Right renal pelvis (tissue), 4 donors: ENCODE results near the gene YLPM1. TPM values are rescaled to one million over a fixed set of nuclear protein-coding genes. Genes with fewer than 3 reads are reported as not detected.

Experiments
- DNase-seq, 4 donors: peaks; one replicate each; pipeline ENCODE4 v3.0.0-alpha.2; 2013; ENCODE audit warnings: low read depth in 4 of 4, low spot score in 3 of 4, missing footprints in 1 of 4
- polyA plus RNA-seq, 4 donors: library from polyadenylated mRNA; unstranded; fragments of 120-200 nt; gene quantifications; one replicate each; pipeline ENCODE4 v1.2.1, GENCODE V29; 2013; ENCODE audit not compliant: insufficient read length in 4 of 4

The YLPM1 gene
- polyA plus RNA-seq, 4 donors: 80.8 to 110 (median 87.8) TPM

DNA sequence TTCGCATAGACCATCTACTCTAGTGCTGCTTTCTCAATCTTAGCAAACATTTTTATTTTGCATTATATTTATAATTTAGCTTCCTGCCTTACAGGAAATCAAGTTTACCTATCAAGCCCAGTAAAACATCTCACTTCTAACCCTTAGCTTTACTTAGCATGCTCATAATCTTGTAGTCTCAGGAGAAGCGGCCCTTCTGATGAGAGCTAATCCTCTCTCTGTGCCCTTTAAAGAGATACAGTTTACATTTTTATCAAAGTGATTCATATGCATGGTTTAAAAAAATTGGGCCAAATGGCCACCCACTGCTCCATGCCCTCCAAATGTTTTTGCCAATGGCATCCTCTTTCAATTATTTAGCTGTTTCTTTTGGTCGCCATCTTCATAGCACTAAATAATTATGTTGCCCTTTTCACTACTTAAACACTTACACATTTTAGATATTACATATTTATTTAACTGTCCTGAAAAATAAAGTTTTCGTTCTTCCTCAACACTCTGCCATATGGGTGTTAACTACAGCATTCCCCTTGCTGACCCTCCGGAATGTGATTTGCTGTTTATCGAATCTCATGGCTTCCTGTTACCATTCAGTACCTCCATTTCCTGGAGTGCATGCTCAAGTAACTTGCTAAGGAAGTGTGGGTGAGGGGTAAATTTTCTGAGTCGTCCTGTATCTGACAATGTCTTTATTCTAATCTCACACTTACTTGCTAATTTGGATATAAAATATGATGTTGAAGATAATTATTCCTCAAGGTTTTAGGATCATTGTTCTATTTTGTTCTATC lies 29.3 kb downstream of the YLPM1 start:
- DNase-seq: no peak

DNA sequence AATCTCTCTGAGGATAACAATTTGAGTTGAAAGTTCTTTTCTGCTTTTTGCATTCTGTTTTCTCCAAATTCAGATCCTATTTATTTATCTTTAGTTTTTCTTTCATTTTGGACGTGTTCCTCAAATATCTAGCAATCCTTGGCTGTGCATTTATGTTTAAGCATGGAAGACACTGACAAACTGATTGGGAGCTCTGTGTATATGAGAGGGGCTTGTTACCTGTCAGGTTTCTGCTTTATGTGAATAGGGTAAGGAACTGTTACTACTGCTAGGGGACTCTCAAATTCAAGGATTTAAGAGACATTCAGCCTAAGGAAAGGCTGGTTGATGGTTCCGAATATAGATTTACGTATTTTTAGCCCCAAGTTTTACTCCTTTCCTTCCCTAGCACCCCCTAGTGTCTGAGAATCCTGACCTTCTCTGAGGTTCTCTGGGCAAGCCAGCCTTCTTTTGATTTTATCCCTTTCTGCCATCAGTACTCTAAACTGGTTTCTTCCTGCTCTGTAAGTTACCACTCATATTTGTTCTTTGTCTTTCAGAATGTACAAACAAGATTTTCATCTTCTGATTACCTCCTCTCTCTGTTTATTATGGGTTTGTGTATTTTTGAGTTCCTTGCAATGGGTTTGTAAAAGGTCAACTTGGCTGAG lies 30.5 kb downstream of the YLPM1 start:
- DNase-seq: no peak

DNA sequence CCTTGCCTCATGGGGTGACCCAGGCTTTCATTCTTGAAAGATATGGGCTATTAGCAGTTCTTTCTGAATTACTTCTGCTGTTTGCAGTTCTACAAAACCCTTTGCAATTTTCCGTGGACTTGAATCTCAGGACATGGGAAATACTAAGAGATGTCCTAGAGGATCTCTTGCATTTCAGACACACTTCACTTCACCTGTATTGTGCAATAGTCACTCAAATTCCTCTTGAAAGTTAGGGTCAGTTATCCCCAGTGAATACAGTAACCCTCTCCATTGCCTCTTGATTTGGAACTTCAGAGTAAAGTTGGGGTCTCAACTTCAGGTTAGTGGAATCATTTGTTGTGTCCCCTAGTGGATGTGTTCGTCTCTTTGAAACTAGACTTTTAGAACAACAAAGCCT lies 31.8 kb downstream of the YLPM1 start:
- DNase-seq: no peak

DNA sequence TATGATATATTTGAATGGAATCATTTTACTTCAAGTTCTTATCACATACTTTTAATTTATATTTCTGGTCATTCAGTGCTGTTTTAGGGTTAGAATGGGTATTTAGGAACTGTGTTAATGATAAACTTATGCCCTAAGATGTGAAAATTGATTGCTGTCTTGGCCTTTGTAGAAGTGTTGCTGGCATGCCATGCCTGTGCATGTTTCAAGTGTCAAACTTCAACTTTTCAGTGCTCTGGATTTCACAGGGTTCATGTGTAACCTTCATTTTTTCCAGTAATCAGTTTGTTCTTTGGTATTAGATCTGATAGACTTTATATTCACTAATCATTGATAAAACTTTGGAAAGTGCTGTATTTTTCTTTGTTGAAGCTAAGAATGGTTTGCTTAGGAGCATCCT lies 36.6 kb downstream of the YLPM1 start:
- DNase-seq: no peak

DNA sequence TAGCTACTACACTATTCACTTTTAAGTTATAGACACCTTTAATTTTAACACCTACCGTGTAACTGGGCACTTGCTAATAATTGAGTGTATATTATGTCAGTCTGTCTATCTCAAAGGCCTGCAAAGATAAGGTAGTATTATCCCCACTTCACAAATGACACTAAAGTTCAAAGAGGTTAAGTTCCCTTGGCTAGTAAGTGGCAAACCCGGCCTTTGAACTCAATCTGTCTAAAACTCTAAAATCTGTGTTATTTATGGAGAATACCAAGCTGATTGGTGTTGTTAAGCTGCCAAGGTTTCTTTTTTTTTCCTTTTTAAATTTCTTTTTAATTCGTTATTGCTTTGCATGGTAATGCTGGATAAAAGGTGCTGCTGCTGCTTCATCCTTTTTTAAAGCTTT lies 37.7 kb downstream of the YLPM1 start:
- no peak for DNase-seq

DNA sequence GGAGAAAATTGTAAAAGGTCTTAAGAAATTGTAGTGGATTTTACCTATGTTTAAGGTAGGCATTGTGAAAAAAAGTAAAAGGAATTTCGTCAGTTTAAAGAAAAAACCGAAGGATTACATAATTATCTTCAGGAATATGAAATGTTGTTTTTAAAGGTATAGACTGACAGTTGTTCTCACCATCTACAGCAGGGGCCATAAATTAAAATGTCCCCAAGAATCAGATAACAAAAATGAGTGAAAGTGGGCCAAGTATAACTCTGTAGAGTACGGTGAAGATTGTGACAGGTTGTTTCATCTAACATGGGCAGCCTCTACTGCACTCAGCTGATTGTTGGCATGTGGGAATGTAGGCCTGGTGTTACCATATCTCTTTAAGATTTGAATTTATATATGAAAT lies 38.3 kb downstream of the YLPM1 start:
- DNase-seq: no peak

DNA sequence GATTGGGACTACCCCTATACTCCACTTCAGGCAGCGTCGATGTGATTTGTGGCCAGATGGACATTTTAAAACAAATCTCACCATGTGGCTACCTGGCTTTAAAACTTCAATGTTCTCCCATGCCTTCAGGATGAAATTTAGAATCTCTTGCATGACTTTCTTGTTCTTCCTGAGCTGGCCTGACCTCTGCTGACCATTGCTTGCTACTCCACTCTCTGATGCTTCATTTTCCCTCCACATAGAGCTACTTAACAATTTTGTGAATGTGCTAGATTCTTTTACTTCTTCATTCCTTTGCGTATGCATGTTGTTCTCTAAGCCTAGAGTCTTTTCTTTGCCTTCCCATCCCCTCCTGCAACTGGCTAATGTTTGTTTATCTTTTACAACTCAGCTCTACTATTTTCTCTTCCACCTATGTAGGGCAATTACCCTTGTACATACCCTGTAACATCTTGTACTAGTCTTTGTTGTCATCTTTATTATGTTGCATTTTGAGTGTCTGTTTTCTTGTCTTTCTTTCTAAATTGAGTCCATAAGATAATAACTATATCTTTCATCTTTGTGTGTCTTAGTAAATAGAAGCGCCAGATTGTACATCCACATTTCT lies 41.2 kb downstream of the YLPM1 start:
- peak in 1 of 4 donors; percentile 4 for DNase-seq

DNA sequence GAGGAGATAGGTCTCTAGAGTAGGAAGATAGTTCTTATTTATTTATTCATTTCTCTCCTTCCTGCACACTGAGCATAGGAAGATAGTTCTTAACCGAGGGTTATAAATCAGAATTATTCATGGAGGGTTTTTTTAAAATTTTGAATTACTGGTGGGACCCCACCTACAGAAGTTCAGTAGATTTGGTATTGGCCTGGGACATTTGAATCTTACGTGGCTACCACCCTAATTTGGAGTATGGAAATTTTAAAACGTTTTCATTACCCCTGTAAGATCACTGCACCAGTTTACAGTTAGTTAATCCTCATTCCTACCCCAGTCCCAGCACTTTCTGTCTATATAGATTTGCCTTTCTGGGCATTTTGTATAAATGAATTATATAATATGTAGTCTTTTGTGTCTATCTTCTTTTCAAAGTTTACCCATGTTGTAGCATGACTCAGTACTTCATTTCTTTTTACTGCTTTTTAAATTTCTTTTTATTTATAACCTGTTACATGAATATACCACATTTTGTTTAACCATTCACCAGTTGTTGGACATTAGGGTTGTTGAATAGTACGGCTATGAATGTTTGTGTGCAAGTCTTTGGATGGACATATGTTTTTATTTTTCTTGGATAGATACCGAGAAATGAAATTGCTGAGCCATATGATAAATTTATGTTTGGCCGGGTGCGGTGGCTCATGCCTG lies 44.9 kb downstream of the YLPM1 start:
- no peak for DNase-seq

DNA sequence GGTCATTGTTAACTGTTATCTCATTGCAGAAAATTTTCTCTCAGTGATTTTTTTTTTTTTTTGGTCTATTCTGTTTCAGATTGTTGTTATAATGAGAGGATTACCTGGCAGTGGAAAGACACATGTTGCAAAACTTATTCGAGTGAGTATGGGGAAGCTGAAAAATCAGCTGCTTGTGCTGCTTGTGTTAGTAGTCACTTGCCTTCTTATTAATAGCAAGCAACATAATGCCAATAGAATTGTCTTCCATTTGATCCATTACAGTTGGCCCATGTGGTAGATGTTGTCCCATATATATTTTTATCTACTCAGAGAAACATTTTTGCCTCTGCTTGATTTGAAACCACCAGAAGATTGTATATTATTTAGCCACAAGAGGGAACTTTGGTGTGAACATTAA lies 53.0 kb downstream of the YLPM1 start:
- DNase-seq: no peak

DNA sequence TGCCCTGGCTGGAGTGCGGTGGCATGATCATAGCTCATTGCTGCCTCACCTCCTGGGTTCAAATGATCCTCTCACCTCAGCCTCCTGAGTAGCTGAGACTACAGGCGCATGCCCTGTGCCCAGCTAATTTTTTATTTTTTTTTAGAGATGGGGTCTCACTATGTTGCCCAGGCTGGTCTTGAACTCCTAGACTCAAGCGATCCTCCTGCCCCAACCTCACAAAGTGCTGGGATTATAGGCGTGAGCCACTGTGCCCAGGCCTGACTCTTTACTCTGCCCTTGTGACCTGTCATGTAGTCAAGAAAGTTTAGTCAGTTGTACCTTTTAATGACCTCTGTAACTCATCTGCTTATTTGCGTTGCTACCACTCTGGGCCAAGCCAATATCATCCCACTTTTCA lies 57.2 kb downstream of the YLPM1 start:
- DNase-seq: no peak

DNA sequence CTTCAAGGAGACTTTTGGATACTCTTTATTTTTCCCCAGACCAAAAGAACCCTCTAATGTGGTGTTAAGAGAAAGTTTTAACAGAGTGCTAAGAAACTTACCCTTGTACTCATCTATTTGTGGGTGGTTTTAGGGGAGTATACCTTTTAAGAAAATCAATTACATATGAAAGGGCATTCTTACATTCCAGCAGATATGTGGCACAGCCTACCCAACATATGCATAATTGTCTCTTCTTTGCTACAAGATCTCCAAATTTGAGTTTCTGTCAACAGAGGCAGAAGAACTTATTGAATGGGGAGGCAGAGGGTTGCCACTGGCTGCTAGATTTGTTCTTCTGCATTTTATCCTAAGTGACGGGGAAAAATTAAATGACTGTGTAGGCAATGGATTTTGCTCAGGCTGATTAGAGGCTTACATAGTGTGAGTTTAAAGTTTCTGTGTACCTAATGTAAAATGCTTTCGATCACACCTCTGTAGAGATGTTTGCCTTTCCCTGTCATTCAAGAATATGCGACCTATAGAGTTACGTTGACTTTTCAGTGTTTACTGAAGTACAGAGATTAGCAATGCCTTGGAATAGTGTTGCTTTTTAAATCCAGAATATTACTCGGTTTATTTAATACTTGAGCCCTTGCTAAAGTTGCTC lies 58.3 kb downstream of the YLPM1 start:
- DNase-seq: no peak

DNA sequence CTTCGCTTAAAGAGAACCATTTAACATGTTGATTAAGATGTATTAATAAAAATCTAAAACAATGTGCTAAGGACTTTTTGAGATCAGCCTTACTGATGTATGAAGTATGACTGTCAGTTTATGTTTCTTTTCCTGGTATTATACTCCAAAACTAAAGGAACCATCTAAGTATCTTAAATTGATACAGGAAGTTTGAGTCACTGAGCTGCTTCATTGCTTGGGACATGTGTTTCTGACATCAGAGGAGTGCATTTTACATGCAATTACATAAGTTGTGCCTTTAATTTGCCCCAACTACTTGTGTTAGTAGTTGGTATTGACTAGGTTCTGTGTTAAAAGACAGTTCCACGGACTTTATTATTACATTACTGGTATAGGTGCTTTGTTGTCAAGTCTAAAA lies 61.9 kb downstream of the YLPM1 start:
- no peak for DNase-seq

DNA sequence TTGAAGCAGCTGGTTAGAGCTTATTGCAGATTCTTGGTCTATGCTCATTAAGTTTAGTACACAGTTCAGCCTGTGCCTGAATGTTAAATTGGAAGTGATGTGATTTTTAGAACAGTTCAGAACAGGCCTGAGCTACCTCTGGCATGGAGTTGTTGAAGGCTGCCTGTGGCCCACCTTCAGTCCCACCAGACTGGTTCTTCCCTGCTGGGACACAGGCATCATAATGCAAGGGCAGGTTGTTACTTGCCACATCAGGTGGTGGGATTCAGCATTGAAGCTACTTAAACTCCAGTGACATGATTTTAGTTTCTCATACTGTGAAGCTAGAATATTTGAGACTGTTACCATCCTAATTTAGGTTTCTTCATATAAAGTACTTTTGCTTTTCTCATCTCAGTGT lies 63.5 kb downstream of the YLPM1 start:
- DNase-seq: no peak

DNA sequence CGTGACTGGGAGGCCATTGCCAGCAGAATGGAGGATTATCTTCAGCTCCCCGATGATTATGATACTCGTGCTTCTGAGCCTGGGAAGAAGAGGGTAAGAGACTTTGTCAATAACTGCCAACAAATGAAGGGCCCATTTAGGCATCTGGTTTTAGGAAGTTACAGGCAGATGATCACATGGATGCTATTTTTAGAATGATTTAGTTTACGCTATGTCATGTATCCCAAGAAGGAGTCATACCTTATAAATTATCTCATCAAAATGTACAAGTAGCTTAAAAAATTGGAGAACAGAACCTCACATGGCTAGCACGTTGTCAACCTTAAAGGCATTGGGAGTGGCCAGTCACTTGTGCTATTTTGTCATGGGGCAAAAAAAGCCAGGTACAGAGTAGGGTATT lies 66.1 kb downstream of the YLPM1 start:
- DNase-seq: no peak

DNA sequence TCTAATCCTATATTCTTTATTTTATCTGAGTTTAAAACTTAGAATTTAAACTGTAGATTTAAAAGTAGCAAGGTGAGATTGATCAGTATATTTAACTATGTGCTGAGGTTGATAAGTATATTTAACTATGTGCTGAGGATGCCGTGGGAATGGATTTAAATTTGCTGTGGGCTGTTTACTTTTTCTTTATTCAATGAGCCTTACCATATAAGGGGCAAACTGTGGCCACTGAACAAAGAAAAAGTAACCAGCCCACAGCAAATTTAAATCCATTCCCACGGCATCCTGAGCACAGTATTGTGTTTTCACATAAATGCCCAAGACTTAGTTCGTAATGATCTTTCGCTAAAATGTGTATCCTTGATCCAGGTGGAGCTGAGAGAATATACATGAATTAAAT lies 69.7 kb downstream of the YLPM1 start:
- DNase-seq: no peak

DNA sequence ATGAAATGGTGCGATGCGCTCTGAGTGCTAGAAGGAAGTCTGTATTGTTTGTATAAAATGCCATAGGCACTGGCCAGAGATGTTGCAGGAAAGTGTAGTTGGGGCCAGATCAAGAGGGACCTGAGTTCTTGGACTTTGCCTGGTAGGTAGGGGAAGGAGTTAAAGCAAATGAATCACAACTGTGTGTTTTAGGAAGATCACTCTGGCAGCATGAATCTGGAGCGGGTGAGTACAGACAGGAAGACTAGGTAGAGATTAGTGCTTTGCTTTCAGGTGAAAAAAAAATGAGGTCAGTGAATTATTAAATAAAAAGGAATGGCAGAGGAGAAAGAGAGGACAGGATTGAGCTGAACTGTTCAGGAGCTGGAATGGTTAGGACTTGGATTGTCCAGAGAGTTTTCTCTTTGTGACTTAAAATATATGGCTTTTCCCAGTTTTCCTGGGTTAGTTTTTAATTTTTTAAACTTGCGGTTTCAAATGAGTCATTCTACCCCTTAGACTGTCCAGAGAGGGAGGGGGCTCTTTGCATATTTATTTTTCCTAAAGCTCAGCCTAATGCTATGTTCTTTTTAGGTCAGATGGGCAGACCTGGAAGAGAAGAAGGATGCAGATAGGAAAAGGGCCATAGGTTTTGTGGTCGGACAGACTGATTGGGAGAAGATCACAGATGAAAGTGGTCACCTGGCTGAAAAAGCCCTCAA lies 71.7 kb downstream of the YLPM1 start:
- no peak for DNase-seq

DNA sequence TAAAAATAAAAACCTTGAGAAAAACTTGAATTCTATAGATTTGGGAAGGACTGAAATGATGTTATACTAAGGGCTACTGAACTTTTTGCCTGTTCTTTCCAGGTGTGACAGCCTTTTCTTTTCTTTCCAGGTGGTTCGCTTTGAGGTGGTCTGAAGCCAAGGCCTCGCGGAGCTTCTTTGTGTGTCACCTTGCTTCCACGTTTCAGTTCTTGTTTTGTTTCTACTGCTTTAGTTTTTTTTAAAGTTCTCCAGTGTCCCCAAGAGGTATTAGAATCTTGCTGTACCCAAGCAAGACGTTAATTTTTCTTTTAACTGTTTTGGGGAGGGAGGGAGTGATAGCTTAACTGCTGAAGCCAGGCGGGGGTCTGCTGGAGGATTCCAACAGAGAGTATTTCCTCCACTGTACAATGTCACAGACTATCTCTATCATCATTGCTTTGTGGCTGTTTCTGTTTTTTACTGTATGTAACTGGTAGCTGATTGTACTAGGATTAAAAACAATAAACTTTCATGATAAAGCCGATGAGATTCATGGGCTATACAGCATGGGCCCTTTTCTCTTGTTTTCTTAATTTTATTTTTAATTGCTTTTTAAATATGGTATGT lies 72.6 kb downstream of the YLPM1 start:
- DNase-seq: no peak

DNA sequence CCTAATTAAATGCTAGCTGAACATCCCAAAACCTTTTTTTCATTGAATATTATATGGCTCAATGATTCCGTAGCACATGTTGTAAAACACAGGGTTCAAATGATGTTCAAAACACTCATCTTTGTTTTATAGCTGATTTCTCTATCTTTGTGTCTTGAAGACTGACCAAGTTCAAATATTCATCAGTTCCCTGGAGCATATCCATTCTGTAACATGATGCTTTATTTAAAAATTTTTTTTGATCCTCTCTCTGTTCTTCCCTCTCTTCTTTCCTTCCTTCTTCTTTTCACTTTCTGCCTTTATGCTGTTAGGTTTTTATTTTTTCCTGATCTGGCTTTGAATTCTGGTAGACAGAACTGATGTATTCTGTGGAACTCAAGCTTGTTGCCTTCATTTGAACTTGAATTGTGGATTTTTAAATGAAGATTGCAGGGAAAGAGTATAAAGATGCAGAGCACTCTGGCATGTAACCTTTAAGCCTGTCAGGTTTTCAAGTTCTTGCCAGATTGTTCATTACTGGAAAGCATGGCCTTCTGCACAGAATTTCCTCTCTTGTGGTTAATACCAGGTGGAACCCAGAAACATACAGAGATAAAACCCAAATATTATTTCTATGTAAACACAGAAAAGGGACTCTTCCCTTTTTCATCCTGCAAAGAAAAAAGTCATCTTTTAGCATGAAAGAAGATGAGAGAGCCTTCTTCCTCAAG lies 73.3 kb downstream of the YLPM1 start:
- no peak for DNase-seq

DNA sequence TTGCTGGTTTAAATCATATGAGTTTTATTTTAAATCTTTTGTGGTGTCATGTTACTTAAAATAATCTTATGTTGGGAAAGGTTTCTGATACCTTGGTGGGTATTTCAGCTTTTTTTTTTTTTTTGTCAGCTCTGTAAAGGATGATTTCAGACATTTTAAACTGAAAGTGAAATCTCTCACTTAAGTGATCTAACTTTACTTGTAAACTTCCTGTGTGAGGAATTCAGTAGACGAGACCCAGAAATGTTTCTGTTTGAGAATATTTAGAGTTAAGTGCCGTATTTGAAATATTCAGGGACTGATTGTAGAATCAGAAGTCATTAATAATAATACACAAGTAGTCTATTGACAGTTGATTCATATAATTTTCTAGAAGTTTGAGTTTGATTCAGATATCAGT lies 75.0 kb downstream of the YLPM1 start:
- no peak for DNase-seq
